Pons (tissue), 1 donor: Measurements from ENCODE around the gene KIR2DL1.
"Not testable (repeated sequence)": the region's sequence is repeated elsewhere in the genome, so short reads cannot be mapped to it uniquely, and the experiment has no call there.

ENCODE experiments used
- DNase-seq: peaks from one replicate; pipeline ENCODE4 v3.0.0-alpha.2; 2016; ENCODE audit warnings: low spot score

The KIR2DL1 gene

DNA sequence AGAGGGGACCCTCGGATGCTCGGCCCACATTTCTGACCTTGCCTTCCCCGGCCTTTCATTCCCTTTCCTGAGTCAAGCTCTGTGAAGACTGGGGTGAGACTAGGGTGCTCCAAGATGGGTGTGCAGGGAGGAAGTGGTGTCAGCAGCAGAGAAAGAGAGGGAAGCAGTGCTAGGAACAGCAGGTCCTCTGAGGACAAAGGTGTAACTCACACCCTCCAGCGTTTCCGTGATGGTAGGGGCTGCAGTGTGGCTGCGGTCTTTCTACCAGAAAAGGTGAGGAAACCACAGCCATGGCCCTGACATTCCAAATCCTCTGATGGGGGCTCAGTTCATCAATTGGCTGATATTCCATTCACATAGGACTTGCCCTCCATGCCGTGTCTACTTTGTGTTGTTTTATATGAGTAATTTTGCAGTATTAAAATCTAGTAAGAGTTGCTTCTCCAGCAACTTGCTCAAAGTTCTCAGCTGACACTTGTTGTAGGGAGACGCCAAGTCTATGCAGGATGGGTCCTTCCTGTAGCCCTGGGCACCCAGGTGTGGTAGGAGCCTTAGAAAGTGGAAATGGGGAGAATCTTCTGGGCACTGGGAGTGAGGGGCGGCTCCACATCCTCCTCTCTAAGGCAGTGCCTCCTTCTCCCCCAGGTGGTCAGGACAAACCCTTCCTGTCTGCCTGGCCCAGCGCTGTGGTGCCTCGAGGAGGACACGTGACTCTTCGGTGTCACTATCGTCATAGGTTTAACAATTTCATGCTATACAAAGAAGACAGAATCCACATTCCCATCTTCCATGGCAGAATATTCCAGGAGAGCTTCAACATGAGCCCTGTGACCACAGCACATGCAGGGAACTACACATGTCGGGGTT lies 48.3 kb downstream of the KIR2DL1 start:
- DNase-seq, result no peak

DNA sequence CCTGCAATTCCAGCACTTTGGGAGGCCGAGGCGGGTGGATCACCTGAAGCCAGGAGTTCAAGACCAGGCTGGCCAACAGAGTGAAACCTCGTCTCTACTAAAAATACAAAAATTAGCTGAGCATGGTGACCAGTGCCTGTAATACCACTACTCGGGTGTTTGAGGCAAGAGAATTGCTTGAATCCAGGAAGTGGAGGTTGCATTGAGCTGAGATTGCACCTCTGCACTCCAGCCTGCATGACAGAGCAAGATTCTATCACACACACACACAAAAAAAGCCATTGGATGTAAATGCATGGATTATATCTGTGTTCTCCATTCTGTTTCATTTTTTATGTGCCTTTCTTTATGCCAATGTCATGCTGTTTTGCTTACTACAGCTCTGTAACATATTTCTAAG lies 54.8 kb downstream of the KIR2DL1 start:
- not testable (repeated sequence) for DNase-seq

DNA sequence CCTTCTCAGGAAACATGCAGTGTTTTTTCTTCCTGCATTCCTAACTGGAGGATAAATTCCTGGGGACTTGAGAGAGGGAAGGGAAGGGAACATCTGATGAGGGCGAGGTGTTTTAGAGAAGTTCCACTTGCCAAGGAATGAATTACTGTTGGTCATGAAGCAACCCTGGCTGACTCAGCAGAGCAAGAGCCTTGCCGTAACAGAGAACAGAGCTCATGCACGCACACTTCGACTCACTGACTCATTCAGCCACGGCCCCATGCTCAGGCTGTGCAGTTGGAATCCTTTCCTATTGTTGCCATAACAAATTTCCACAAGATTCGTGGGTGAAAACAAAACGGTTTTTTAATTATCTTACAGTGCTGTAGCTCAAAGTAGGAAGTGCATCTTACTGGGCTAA lies 55.7 kb downstream of the KIR2DL1 start:
- not testable (repeated sequence) for DNase-seq

DNA sequence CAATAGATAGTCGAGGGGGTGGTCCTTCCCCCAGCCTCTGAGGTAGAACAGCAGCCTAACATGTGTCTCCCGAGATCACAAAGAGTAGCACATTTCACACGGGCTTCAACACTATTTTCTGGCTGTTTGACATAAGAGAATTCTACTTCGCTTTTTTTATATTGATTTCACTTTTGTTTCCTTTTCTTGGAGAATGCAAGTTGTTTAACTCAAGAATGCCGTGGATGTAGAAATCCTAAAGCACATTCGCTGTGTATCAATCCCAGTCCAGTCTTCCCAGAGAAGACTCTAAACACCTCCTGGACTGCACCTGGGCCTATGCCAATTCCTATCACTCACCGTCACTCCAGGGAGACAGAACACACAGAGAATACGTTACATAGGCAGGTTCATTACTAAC lies 58.5 kb downstream of the KIR2DL1 start:
- not testable (repeated sequence) for DNase-seq

DNA sequence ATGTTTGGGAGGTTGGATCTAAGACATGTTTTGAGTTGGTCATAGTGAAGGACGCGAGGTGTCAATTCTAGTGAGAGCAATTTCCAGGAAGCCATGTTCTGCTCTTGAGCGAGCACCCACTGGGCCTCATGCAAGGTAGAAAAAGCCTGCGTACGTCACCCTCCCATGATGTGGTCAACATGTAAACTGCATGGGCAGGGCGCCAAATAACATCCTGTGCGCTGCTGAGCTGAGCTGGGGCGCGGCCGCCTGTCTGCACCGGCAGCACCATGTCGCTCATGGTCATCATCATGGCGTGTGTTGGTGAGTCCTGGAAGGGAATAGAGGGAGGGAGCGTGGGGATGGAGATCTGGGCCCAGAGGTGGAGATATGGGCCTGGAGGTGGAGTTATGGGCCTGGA lies 62.9 kb downstream of the KIR2DL1 start, which contains the start of gene KIR2DS4:
Gene KIR2DS4, plus strand, starts transcription at position 181 of the 400 bp plus-strand sequence.
- DNase-seq, result not testable (repeated sequence)
